HG03139 (cell line): ENCODE measurements around the gene ZBTB11.
"Not testable (repeated sequence)": the region's sequence is repeated elsewhere in the genome, so short reads cannot be mapped to it uniquely, and the experiment has no call there.

ENCODE experiments used
- ATAC-seq: cut with Tn5 transposase; IDR thresholded peaks from one replicate; pipeline ENCODE4 v1.9.1; 2021; ENCODE audit not compliant: unreplicated experiment

The ZBTB11 gene

DNA sequence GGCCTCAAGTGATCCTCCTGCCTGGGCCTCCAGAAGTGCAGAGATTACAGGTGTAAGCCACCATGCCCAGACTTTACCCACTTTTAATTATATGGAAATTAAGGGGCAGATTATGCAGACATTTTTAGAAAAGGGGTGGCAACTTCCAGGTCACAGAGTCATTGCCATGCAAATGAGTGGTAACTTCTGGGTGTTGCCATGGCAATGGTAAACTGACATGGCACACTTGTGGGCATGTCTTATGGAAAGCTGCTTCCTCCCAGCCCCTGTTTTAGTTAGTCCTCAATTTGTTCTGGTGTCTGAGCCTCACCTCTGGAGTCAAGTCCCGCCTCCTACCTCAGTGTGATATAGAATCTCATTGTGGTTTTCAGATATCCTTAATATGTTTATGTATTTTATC lies 53.3 kb downstream of the ZBTB11 start:
- ATAC-seq: no peak

DNA sequence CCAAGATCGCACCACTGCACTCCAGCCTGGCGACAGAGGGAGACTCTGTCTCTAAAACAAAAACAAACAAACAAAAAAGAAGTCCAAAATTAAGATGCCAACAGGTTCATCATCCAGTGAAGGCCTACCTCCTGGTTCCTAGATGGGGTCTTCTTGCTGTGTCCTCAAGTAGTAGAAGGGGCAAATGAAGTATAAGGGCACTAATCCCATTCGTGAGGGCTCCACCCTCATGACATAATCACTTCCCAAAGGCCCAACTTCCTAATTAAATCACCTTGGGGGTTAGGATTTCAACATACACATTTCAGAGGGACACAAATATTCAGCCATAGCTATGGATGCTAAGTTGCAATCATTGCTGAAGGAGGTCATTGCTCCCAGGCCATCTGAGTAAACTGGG lies 57.2 kb downstream of the ZBTB11 start:
- no peak for ATAC-seq

DNA sequence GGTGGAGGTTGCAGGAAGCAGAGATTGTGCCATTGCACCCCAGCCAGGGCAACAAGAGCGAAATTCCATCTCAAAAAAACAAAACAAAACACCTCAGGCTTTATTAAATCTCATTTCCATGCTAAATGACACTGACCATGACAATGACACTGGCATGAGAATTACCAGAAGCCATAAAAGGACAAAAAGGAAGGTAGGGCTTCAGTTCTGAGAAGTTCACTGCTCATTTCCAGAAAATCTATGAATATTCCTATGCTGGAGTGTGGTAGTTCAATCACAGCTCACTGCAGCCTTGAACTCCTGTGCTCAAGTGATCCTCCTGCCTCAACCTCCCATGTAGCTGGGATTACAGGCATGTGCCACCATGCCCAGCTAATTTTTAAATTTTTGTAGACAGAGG lies 58.2 kb downstream of the ZBTB11 start:
- no peak for ATAC-seq

DNA sequence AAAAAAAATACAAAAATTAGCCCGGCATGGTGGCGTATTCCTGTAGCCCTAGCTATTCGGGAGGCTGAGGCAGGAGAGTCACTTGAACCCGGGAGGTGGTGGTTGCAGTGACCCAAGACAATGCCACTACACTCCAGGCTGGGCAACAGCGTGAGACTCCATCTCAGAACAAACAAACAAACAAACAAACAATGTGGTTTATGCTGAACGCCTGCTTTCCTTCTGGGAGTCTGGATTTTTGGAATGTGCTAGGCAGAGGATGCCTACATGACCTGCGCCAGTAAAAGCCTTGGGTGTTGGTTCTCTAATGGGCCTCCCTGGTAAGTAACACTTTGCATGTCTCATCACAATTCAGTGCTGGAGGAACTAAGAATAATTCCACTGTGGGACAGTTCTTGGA lies 59.5 kb downstream of the ZBTB11 start:
- ATAC-seq: no peak

DNA sequence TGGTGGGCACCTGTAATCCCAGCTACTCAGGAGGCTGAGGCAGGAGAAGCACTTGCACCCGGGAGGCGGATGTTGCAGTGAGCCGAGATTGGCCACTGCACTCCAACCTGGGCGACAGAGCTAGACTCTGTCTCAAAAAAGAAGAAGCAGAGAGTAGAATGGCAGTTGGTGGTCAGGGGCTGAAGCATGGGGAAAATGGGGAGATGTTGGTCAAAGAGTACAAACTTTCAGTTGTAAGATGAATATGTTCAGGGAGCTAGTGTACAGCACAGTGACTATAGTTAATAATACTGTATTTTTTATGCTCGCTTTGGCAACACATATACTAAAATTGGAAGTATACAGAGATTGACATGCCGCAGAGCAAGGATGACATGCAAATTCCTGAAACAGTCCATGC lies 61.4 kb downstream of the ZBTB11 start:
- no peak for ATAC-seq

DNA sequence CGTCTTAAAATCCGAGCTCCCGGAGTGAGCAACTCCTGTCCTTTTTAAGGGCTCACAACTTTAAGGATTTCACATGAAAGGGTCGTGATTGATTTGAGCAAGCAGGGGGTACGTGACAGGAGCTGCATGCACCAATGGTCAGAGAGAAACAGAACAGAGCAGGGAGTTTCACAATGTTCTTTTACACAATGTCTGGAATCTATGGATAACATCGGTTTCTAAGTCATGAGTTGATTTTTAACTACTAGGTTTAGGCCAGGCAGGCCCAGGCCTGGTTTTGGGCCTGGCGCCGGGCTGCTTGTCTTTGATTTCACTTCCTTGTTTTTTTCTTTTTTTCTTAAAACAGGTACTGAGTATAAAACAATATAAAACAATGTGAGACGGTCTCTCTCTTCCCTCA lies 63.9 kb downstream of the ZBTB11 start:
- not testable (repeated sequence) for ATAC-seq

DNA sequence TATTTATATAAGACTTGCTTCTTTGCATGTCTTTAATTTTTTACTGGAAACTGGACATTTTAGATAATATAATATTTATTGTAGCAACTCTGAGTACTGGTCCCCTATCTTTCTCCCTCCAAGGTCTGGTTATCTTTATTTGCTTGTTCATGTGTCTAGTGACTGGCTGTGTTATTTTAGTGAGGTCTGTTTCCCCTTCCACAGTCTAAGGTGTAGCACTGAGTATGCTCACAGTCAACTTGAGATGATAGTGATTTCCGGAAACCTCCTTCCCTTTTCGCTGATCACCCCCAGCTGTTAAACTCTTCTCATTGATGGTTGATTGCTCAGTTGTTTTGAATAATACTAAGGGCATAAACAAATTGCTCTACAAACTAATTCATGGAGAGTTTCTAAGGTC lies 65.9 kb downstream of the ZBTB11 start:
- ATAC-seq: no peak

DNA sequence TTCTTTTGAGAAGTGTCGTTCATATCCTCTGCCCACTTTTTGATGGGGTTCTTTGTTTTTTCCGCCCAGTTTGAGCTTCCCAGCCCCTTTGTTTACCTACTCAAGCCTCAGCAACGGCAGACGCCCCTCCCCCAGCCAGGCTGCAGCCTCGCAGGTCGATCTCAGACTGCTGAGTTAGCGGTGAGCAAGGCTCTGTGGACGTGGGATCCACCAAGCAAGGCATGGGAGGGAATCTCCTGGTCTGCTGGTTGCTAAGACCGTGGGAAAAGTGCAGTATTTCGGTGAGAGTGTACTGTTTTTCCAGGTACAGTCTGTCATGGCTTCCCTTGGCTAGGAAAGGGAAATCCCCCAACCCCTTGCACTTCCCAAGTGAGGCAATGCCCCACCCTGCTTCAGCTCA lies 71.5 kb downstream of the ZBTB11 start:
- ATAC-seq: not testable (repeated sequence)

DNA sequence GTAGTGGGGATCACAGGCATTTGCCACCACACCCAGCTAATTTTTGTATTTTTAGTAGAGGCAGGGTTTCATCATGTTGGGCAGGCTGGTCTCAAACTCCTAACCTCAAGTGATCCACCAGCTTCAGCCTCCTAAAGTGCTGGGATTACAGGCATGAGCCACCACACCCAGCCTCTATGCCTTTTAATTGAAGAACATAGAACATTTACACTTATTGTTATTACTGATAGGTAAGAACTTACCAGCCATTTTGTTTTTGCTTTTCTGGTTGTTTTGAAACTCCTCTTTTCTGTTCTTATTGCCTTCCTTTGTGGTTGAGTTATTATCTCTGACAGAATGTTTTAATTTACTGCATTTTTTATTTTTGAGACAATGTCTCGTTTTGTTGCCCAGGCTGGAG lies 73.7 kb downstream of the ZBTB11 start:
- ATAC-seq: no peak

DNA sequence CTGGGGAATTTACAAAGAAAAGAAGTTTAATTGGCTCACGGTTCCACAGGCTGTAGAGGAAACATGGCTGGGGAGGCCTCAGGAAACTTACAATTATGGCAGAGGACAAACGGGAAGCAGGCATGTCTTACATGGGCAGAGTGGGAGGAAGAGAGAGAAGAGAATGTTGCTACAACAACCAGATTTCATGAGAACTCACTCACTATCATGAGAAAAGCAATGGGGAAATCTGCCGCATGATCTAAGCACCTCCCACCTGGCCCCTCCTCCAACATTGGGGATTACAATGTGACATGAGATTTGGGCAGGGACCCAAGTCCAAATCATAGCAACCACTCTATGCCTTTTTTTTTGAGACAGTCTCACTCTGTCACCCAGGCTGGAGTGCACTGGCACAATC lies 74.2 kb downstream of the ZBTB11 start:
- no peak for ATAC-seq
